Endothelial cell of umbilical vein (primary cell): ENCODE data around the gene RAD54L.

Experiments used
- CTCF ChIP-seq, 2 donors: IDR thresholded peaks; 1 replicate in 1 of 2; 2 replicates in 1 of 2; pipeline ENCODE4 v1.5.1; 2011; ENCODE audit warnings: low read length in 2 of 2, mild to moderate bottlenecking in 2 of 2, moderate library complexity in 2 of 2, control low read depth in 1 of 2, inconsistent platforms in 1 of 2, low read depth in 1 of 2; ENCODE audit not compliant: insufficient read depth in 1 of 2; ENCODE audit errors: extremely low read depth in 1 of 2
- EZH2 ChIP-seq: IDR thresholded peaks from 2 replicates; pipeline ENCODE4 v1.6.1; 2012; ENCODE audit warnings: borderline replicate concordance, low read depth, mild to moderate bottlenecking, moderate library complexity, low read length, inconsistent platforms; ENCODE audit not compliant: severe bottlenecking
- JUN ChIP-seq: IDR thresholded peaks from 2 replicates; pipeline ENCODE4 v1.6.1; 2011; ENCODE audit warnings: borderline replicate concordance, low read depth; ENCODE audit not compliant: insufficient read length, insufficient read depth
- MAX ChIP-seq: IDR thresholded peaks from 2 replicates; pipeline ENCODE4 v1.6.1; 2011; ENCODE audit not compliant: insufficient read depth, insufficient read length
- POLR2A ChIP-seq: IDR thresholded peaks from 2 replicates; pipeline ENCODE4 v1.6.1; 2012; ENCODE audit warnings: low read depth, mild to moderate bottlenecking, control low read depth, low read length
- POLR2AphosphoS5 ChIP-seq: IDR thresholded peaks from 2 replicates; pipeline ENCODE4 v1.6.1; 2012; ENCODE audit warnings: low read depth, mild to moderate bottlenecking, control low read depth, low read length, moderate library complexity; ENCODE audit not compliant: insufficient read depth

GRCh38 chr1:46285730-46286477, 38.3 kb downstream of the RAD54L start:
- TF ChIP-seq CTCF (IDR thresholded peaks at IDR 0.05; ENCODE audit: extremely low read depth in 1 of 2, insufficient read depth in 1 of 2, low read depth in 1 of 2, low read length in 2 of 2), result no peak
- no peak for TF ChIP-seq EZH2
- no peak for TF ChIP-seq JUN
- no peak for TF ChIP-seq MAX
- TF ChIP-seq POLR2A, result no peak
- TF ChIP-seq POLR2AphosphoS5, result no peak
